Umbilical cord (tissue), 2 donors: ENCODE measurements around the gene UBE2L5. TPM values are rescaled to one million over a fixed set of nuclear protein-coding genes. Genes with fewer than 3 reads are reported as not detected.

Source experiments
- DNase-seq: peaks from one replicate; pipeline ENCODE4 v3.0.0-alpha.2; 2015; ENCODE audit warnings: low spot score
- total RNA-seq: library from RNA; depleted of rRNA; stranded (reverse); fragments of >200 nt; gene quantifications from one replicate; pipeline ENCODE4 v1.2.3, GENCODE V29; 2014; ENCODE audit warnings: low replicate concordance; ENCODE audit not compliant: insufficient read depth

UBE2L5 gene
- total RNA-seq, 1 donor from 2014 or later = not detected

- DNase-seq = no peak
These were observed 51.4 kb downstream of the UBE2L5 start for GRCh38 chr13:30473675-30474074.

GRCh38 chr13:30477346-30478195 is 55.3 kb downstream of the UBE2L5 start:
- no peak for DNase-seq

Other genes with a start within 250 kb of the UBE2L5 start
- gene KATNAL1, start 114.9 kb upstream of the UBE2L5 start, total RNA-seq = 20.0 TPM
- gene HMGB1, start 43.4 kb downstream of the UBE2L5 start, total RNA-seq = 118 TPM
- gene USPL1, start 195.4 kb downstream of the UBE2L5 start, total RNA-seq = 27.2 TPM